RWPE2 (cell line): ENCODE data around the gene CLEC2L.

ENCODE experiments used
- ATAC-seq: fragments of 200-7000 bp; cut with Tn5 transposase; 3 replicates; pipeline ENCODE4 v1.9.1; 2021; ENCODE audit warnings: low read depth
- DNase-seq: peaks from one replicate; pipeline ENCODE4 v3.0.0-alpha.2; 2020; ENCODE audit warnings: low spot score
- H3K27ac ChIP-seq: fragments of 450-650 bp; 2 replicates; pipeline ENCODE4 v1.5.1; 2017; ENCODE audit warnings: mild to moderate bottlenecking; ENCODE audit not compliant: poor library complexity, severe bottlenecking
- H3K27me3 ChIP-seq: fragments of 250-450 bp; sonication (Bioruptor Pico); 2 replicates; pipeline ENCODE4 v1.5.1; 2021; ENCODE audit warnings: mild to moderate bottlenecking, moderate library complexity; ENCODE audit not compliant: insufficient read depth, poor library complexity, severe bottlenecking
- H3K36me3 ChIP-seq: fragments of 250-450 bp; sonication (Bioruptor Pico); 2 replicates; pipeline ENCODE4 v1.5.1; 2020; ENCODE audit warnings: low read depth, mild to moderate bottlenecking, moderate library complexity
- H3K4me1 ChIP-seq: fragments of 250-450 bp; sonication (Bioruptor Pico); 2 replicates; pipeline ENCODE4 v1.5.1; 2021; ENCODE audit warnings: mild to moderate bottlenecking, moderate library complexity; ENCODE audit not compliant: insufficient read depth, poor library complexity, severe bottlenecking
- H3K4me3 ChIP-seq: fragments of 250-450 bp; sonication (Bioruptor Pico); 2 replicates; pipeline ENCODE4 v1.5.1; 2021; ENCODE audit warnings: mild to moderate bottlenecking, moderate library complexity; ENCODE audit not compliant: severe bottlenecking
- H3K9me3 ChIP-seq: fragments of 250-450 bp; sonication (Bioruptor Pico); 2 replicates; pipeline ENCODE4 v1.5.1; 2021; ENCODE audit warnings: mild to moderate bottlenecking, moderate library complexity; ENCODE audit not compliant: severe bottlenecking
- TF ChIP-seq, protein P1 (sequence below): fragments of 450-650 bp; IDR thresholded peaks from one replicate; pipeline ENCODE4 v1.5.1; 2017; ENCODE audit warnings: mild to moderate bottlenecking, moderate library complexity; ENCODE audit not compliant: poor library complexity, severe bottlenecking

CLEC2L gene

DNA sequence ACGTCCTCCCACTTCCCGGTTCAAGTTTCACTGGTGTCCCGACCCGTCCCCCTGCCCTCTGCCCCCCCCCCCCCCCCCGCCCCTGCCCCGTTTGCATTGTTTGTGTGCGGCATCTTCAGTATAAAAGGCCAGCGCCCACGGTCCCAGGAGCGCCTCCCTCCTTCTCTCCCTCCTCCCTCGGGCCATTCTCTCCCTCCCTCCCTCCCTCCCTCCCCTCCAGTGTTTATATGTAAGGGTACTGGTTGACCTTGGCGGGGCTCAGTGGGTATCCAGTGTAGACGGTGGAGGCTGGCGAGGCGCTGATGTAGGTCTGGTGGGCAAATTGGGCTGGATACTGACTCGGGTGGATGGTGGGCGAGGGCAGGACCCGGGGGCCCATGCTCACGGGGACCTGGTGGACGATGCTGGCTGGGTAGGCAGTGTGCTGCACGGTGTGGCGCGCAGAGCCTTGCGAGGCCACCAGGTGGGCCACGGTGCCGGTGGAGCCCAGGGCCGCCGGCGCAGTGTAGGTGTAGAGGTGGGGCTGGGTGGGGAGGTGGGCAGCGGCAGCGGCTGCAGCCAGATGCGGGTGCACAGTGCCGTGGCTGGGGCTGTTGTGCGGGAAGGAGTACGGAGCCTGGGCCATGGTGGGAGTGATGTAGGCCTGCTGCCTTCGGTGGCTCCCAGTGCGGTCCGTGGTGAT, 49.4 kb downstream of the CLEC2L start:
- DNase-seq (no peak), ATAC-seq (no peak)
- H3K4me1 ChIP-seq: no peaks in the 10 kb centered on the region
- no peaks in the 10 kb centered on the region for H3K27me3 ChIP-seq
- no peak overlapping the region for H3K27ac ChIP-seq
- no peaks in the 10 kb centered on the region for H3K9me3 ChIP-seq
- TF ChIP-seq, protein P1, sequence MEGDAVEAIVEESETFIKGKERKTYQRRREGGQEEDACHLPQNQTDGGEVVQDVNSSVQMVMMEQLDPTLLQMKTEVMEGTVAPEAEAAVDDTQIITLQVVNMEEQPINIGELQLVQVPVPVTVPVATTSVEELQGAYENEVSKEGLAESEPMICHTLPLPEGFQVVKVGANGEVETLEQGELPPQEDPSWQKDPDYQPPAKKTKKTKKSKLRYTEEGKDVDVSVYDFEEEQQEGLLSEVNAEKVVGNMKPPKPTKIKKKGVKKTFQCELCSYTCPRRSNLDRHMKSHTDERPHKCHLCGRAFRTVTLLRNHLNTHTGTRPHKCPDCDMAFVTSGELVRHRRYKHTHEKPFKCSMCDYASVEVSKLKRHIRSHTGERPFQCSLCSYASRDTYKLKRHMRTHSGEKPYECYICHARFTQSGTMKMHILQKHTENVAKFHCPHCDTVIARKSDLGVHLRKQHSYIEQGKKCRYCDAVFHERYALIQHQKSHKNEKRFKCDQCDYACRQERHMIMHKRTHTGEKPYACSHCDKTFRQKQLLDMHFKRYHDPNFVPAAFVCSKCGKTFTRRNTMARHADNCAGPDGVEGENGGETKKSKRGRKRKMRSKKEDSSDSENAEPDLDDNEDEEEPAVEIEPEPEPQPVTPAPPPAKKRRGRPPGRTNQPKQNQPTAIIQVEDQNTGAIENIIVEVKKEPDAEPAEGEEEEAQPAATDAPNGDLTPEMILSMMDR: no peak
- peaks cover 7% of the 10 kb centered on the region for H3K36me3 ChIP-seq
- no peak overlapping the region for H3K4me3 ChIP-seq

DNA sequence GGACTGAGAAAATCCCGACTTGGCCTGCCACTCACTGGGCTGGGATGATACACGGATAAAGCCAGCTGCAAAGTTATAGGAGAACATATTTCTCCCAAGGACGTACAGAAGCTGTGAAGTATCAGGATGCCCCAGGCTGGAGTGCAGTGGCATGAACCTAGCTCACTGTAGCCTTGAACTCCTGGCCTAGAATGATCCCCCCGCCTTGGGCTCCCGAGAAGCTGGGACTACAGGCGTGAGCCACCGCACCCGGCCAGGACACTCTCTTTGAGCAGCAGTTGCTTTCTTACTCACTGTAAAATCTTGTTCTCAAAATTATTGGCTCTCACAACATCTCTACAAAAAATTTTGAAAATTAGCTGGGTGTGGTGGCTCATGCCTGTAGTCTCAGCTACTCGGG, 50.4 kb downstream of the CLEC2L start:
- ATAC-seq: no peak
- H3K27ac ChIP-seq: no peak overlapping the region
- H3K4me1 ChIP-seq: no peaks in the 10 kb centered on the region
- H3K36me3 ChIP-seq: peaks cover 7% of the 10 kb centered on the region
- no peak for DNase-seq
- no peaks in the 10 kb centered on the region for H3K27me3 ChIP-seq
- TF ChIP-seq, protein P1: no peak
- no peak overlapping the region for H3K4me3 ChIP-seq
- H3K9me3 ChIP-seq: no peaks in the 10 kb centered on the region

DNA sequence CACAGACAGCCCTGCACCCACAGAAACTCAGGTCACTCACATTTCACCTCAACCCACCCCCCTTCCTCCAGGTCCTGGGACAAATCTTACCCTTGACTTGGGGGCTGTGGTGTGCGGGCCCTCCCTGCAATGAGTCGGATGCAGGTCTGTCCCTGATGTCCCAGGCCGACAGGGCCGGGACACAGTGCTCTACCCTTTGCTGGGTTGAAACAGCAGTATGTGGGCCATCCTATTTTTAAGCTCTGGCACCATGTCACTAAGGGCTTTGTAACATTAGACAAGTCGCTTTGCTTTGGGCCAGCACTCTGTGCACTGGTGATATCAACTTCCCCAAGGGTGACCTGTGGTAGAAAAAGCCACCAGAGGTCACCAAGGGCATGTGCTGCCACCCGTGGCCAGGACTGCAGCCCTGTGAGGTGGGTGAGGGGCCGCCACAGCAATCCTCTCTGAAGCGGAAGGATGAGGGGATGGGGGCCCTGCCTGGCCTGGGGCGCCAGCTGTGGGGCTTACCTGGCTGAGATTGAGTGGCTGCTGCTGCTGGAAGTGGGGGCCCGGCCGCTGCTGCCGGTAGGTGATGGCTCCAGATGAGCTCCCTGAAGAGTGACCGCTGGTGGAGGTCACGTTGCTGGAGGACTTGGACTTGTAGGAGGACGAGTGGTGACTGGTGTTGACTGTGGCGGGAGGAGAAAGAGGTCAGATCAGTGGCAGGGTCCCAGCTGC, 51.3 kb downstream of the CLEC2L start:
- H3K27ac ChIP-seq: no peak overlapping the region
- DNase-seq: no peak
- peaks cover 7% of the 10 kb centered on the region for H3K36me3 ChIP-seq
- H3K27me3 ChIP-seq: no peaks in the 10 kb centered on the region
- H3K4me1 ChIP-seq: no peaks in the 10 kb centered on the region
- no peaks in the 10 kb centered on the region for H3K9me3 ChIP-seq
- no peak overlapping the region for H3K4me3 ChIP-seq
- TF ChIP-seq, protein P1: no peak
- no peak for ATAC-seq

DNA sequence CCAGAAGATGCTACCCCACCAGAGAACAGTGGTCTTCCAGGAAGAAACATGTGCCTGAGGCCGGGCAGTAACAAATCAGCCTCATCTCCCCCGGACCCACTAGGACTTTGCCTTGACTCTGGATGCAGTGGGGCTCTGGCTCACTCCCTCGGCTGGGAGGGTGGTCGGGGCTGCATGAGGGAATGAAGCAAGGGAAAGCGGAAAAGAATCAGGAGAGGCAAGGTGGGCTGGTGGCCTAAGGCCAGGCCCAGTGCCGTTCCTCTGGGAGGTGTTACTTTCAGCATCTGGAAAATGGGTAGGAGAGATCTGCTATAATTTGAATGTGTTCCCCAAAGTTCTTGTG, 51.8 kb downstream of the CLEC2L start:
- Histone ChIP-seq H3K27me3 (no peaks in the 10 kb centered on the region), H3K4me1 (no peaks in the 10 kb centered on the region), H3K9me3 (no peaks in the 10 kb centered on the region), H3K27ac (no peak overlapping the region), H3K36me3 (peaks cover 7% of the 10 kb centered on the region), H3K4me3 (no peak overlapping the region)
- no peak for ATAC-seq
- TF ChIP-seq, protein P1: no peak
- DNase-seq: no peak
